GM12892 (cell line): ENCODE results near the gene TMC4.

Experiments used
- POLR2AphosphoS5 ChIP-seq: IDR thresholded peaks from 2 replicates; pipeline ENCODE4 v1.6.1; 2011; ENCODE audit warnings: low read depth, low read length, control low read depth
- TAF1 ChIP-seq: IDR thresholded peaks from 2 replicates; pipeline ENCODE4 v1.6.1; 2011; ENCODE audit warnings: low read depth, mild to moderate bottlenecking, control low read depth, low read length, borderline replicate concordance

GRCh38 chr19:54124393-54124792 lies 48.6 kb downstream of the TMC4 start:
- TF ChIP-seq POLR2AphosphoS5 = no peak
- no peak for TF ChIP-seq TAF1
